HAP-1 (cell line): ENCODE results near the gene EFHC1.
A peak's percentile ranks its signal among the peaks of the same experiment; 100 is the strongest.

Experiments
- DNase-seq, 2 experiments: peaks; one replicate each; pipeline ENCODE4 v3.0.0-alpha.2; 2016 to 2020; ENCODE audit warnings: low spot score in 2 of 2
- H3K27me3 ChIP-seq: fragments of 250-450 bp; sonication (Bioruptor Pico); 2 replicates; pipeline ENCODE4 v1.5.1; 2020; ENCODE audit warnings: low read depth, mild to moderate bottlenecking, moderate library complexity
- H3K36me3 ChIP-seq: fragments of 250-450 bp; sonication (Bioruptor Pico); replicated peaks from 2 replicates; pipeline ENCODE4 v1.5.1; 2020; ENCODE audit warnings: mild to moderate bottlenecking
- H3K4me1 ChIP-seq: fragments of 250-450 bp; sonication (Bioruptor Pico); 2 replicates; pipeline ENCODE4 v1.5.1; 2020; ENCODE audit warnings: mild to moderate bottlenecking
- H3K4me3 ChIP-seq: fragments of 250-450 bp; sonication (Bioruptor Pico); 2 replicates; pipeline ENCODE4 v1.5.1; 2020; ENCODE audit warnings: mild to moderate bottlenecking, moderate library complexity
- H3K9me3 ChIP-seq: fragments of 250-450 bp; sonication (Bioruptor Pico); 2 replicates; pipeline ENCODE4 v1.5.1; 2020; ENCODE audit warnings: mild to moderate bottlenecking, moderate library complexity
- in situ Hi-C: fragments of 300-500 bp; cut with MboI; formaldehyde crosslinking; loops from 3 replicates; pipeline ENCODE4 v1.14.3; 2020; ENCODE audit warnings: low sequenced_read_pairs, inconsistent platforms, mixed read lengths

Gene EFHC1

GRCh38 chr6:52553158-52553557, 133.0 kb downstream of the EFHC1 start:
- Histone ChIP-seq H3K27me3 (no peaks in the 10 kb centered on the region), H3K9me3 (no peaks in the 10 kb centered on the region), H3K4me3 (no peak overlapping the region), H3K4me1 (no peaks in the 10 kb centered on the region), H3K36me3 (no peaks in the 10 kb centered on the region)
- in situ Hi-C loops, result no loop called here
- DNase-seq, result no peak

- in situ Hi-C loops, result no loop called here
- Histone ChIP-seq H3K9me3 (no peaks in the 10 kb centered on the region), H3K27me3 (no peaks in the 10 kb centered on the region), H3K4me3 (no peak overlapping the region), H3K4me1 (no peaks in the 10 kb centered on the region), H3K36me3 (no peaks in the 10 kb centered on the region)
- no peak for DNase-seq
Measured at GRCh38 chr6:52553719-52554118, 133.6 kb downstream of the EFHC1 start.

GRCh38 chr6:52554684-52555280, 134.6 kb downstream of the EFHC1 start:
- Histone ChIP-seq H3K4me3 (no peak overlapping the region), H3K4me1 (no peaks in the 10 kb centered on the region), H3K27me3 (no peaks in the 10 kb centered on the region), H3K36me3 (no peaks in the 10 kb centered on the region), H3K9me3 (no peaks in the 10 kb centered on the region)
- DNase-seq, result no peak
- in situ Hi-C loops, result no loop called here

GRCh38 chr6:52555518-52556233, 135.5 kb downstream of the EFHC1 start:
- H3K4me1 ChIP-seq, result no peaks in the 10 kb centered on the region
- in situ Hi-C loops, result no loop called here
- no peak for DNase-seq
- H3K36me3 ChIP-seq, result no peaks in the 10 kb centered on the region
- H3K9me3 ChIP-seq, result no peaks in the 10 kb centered on the region
- H3K27me3 ChIP-seq, result no peaks in the 10 kb centered on the region
- H3K4me3 ChIP-seq, result no peak overlapping the region

GRCh38 chr6:52557389-52558265, 137.5 kb downstream of the EFHC1 start:
- DNase-seq, result no peak
- in situ Hi-C loops, result no loop called here
- Histone ChIP-seq H3K4me1 (no peaks in the 10 kb centered on the region), H3K27me3 (no peaks in the 10 kb centered on the region), H3K9me3 (no peaks in the 10 kb centered on the region), H3K36me3 (no peaks in the 10 kb centered on the region), H3K4me3 (no peak overlapping the region)

GRCh38 chr6:52558266-52559000, 138.3 kb downstream of the EFHC1 start:
- no peaks in the 10 kb centered on the region for H3K4me1 ChIP-seq
- no peaks in the 10 kb centered on the region for H3K27me3 ChIP-seq
- DNase-seq, result no peak
- H3K36me3 ChIP-seq, result no peaks in the 10 kb centered on the region
- H3K4me3 ChIP-seq, result no peak overlapping the region
- no peaks in the 10 kb centered on the region for H3K9me3 ChIP-seq
- in situ Hi-C loops, result no loop called here

GRCh38 chr6:52560462-52560861, 140.3 kb downstream of the EFHC1 start:
- Histone ChIP-seq H3K27me3 (no peaks in the 10 kb centered on the region), H3K36me3 (no peaks in the 10 kb centered on the region), H3K9me3 (no peaks in the 10 kb centered on the region), H3K4me1 (no peaks in the 10 kb centered on the region), H3K4me3 (no peak overlapping the region)
- in situ Hi-C loops, result no loop called here
- DNase-seq, result no peak

- no peak overlapping the region for H3K4me3 ChIP-seq
- no peaks in the 10 kb centered on the region for H3K36me3 ChIP-seq
- H3K9me3 ChIP-seq, result no peaks in the 10 kb centered on the region
- DNase-seq, result no peak
- in situ Hi-C loops, result no loop called here
- no peaks in the 10 kb centered on the region for H3K27me3 ChIP-seq
- no peaks in the 10 kb centered on the region for H3K4me1 ChIP-seq
Measured at GRCh38 chr6:52562911-52563310, 142.8 kb downstream of the EFHC1 start.

- Histone ChIP-seq H3K9me3 (no peaks in the 10 kb centered on the region), H3K4me1 (peaks cover 13% of the 10 kb centered on the region), H3K36me3 (no peaks in the 10 kb centered on the region), H3K27me3 (no peaks in the 10 kb centered on the region), H3K4me3 (no peak overlapping the region)
- in situ Hi-C loops, result no loop called here
- DNase-seq, result no peak
Measured at GRCh38 chr6:52564856-52565255, 144.7 kb downstream of the EFHC1 start.

GRCh38 chr6:52566201-52566600, 146.1 kb downstream of the EFHC1 start:
- no peaks in the 10 kb centered on the region for H3K27me3 ChIP-seq
- H3K4me3 ChIP-seq, result no peak overlapping the region
- H3K36me3 ChIP-seq, result no peaks in the 10 kb centered on the region
- no peak for DNase-seq
- H3K9me3 ChIP-seq, result no peaks in the 10 kb centered on the region
- in situ Hi-C loops, result no loop called here
- H3K4me1 ChIP-seq, result peaks cover 24% of the 10 kb centered on the region

GRCh38 chr6:52566853-52567279, 146.7 kb downstream of the EFHC1 start:
- Histone ChIP-seq H3K4me3 (no peak overlapping the region), H3K36me3 (no peaks in the 10 kb centered on the region), H3K4me1 (peaks cover 24% of the 10 kb centered on the region), H3K27me3 (no peaks in the 10 kb centered on the region), H3K9me3 (no peaks in the 10 kb centered on the region)
- in situ Hi-C loops, result no loop called here
- no peak for DNase-seq

- no peaks in the 10 kb centered on the region for H3K36me3 ChIP-seq
- peaks cover 26% of the 10 kb centered on the region for H3K4me1 ChIP-seq
- in situ Hi-C loops, result no loop called here
- DNase-seq, result no peak
- H3K4me3 ChIP-seq, result no peak overlapping the region
- H3K9me3 ChIP-seq, result no peaks in the 10 kb centered on the region
- H3K27me3 ChIP-seq, result no peaks in the 10 kb centered on the region
Measured at GRCh38 chr6:52568320-52568719, 148.2 kb downstream of the EFHC1 start.

- peak; percentile 18 to 72 for DNase-seq
- in situ Hi-C loops, result no loop called here
- Histone ChIP-seq H3K4me1 (peaks cover 46% of the 10 kb centered on the region), H3K36me3 (no peaks in the 10 kb centered on the region), H3K4me3 (no peak overlapping the region), H3K27me3 (no peaks in the 10 kb centered on the region), H3K9me3 (no peaks in the 10 kb centered on the region)
Measured at GRCh38 chr6:52570291-52570700, 150.2 kb downstream of the EFHC1 start.
